Measurements from ENCODE around the gene SHROOM1. TPM values are rescaled to one million over a fixed set of nuclear protein-coding genes. Genes with fewer than 3 reads are reported as not detected.

The SHROOM1 gene
- total and polyA plus RNA-seq, 2 of the 8 experiments (the other 6 are each of a cell fraction or from before 2014, with no cell fraction given) = 3.9 to 5.2 TPM

DNA sequence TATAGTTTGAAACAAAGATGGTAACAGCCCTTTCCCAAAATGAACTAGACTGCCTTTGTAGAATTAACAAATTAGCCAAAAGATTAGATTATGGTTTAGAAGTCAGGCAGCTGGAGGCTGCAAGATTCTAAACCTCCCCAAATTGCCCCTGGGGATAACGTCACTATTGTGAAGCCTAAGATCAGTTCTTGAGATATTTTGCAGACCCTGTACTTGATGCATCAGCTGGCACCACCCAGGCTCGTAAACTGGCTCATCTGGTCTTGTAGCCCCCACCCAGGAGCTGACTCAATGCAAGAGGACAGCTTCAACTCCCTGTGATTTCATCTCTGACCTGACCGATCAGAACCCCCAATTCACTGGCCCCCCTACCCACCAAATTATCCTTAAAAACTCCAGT is 21.6 kb downstream of the SHROOM1 start:
- H3K79me1 ChIP-seq (ENCODE audit: low read depth, low read length) = no peaks in the 10 kb centered on the region

More for the DNA sequence above, 21.6 kb downstream of the SHROOM1 start:
- H3K9me3 ChIP-seq (ENCODE audit: insufficient read depth in 2 of 2, low read depth in 1 of 2, low read length in 1 of 2) = no peaks in the 10 kb centered on the region
- TF ChIP-seq TAF1 (IDR thresholded peaks at IDR 0.05; ENCODE audit: low read depth, low read length) (no peak), JUND (IDR thresholded peaks at IDR 0.05; ENCODE audit: low read length) (no peak), EZH2 (IDR thresholded peaks at IDR 0.05; ENCODE audit: low read depth, low read length, severe bottlenecking) (no peak), CHD2 (IDR thresholded peaks at IDR 0.05; ENCODE audit: low read length) (no peak)
- H3K23ac ChIP-seq (ENCODE audit: insufficient read length) = no peak overlapping the region
- no peak overlapping the region for H2BK15ac ChIP-seq (ENCODE audit: low read length)
- peaks cover 18 to 29% (median 26%) of the 10 kb centered on the region in 4 experiments for H3K27me3 ChIP-seq (replicated peaks in 1 of 4; ENCODE audit: control insufficient read depth in 3 of 4, extremely low read depth in 1 of 4, insufficient read depth in 3 of 4, low read length in 3 of 4)
- peaks cover 0 to 6% (median 2%) of the 10 kb centered on the region in 4 experiments; a peak in 5 of 7 replicates for H3K4me1 ChIP-seq (replicated peaks in 1 of 4; ENCODE audit: control insufficient read depth in 3 of 4, insufficient read depth in 4 of 4, low read length in 3 of 4)
- 53% methylated on average over 3 of the region's 3 CpGs; no CpG with 5 or more reads in 1 of the 2 experiments for WGBS, 2 experiments (ENCODE audit: extremely low coverage in 1 of 2, insufficient coverage in 1 of 2, insufficient read length in 1 of 2, insufficient replicate concordance in 2 of 2, low coverage in 1 of 2, low lambda C conversion rate in 2 of 2, missing lambda C conversion rate in 1 of 2)
- H3K56ac ChIP-seq (replicated peaks; ENCODE audit: insufficient read length, low read depth, low read length) = no peak overlapping the region
- H4K5ac ChIP-seq (ENCODE audit: insufficient read length, low read depth, low read length) = no peak overlapping the region
- H3K79me2 ChIP-seq (ENCODE audit: control insufficient read depth in 1 of 2, insufficient read depth in 2 of 2, low read length in 2 of 2) = no peaks in the 10 kb centered on the region
- H4K20me1 ChIP-seq (replicated peaks in 1 of 2; ENCODE audit: control insufficient read depth in 1 of 2, insufficient read depth in 2 of 2, low read length in 2 of 2) = no peaks in the 10 kb centered on the region
- POLR2A ChIA-PET (ENCODE audit: partially characterized antibody) = interaction anchor here (1.3 to 2.7 kb wide), 2 partner anchors 14 to 18 kb away, joined by 4 to 9 read pairs; no protein-coding TSS in a partner anchor
- no peak overlapping the region for H2BK120ac ChIP-seq (replicated peaks; ENCODE audit: low read depth, low read length)
- no peak overlapping the region for H2BK12ac ChIP-seq (ENCODE audit: low read depth, low read length)
- H2AFZ ChIP-seq (ENCODE audit: low read length) = no peak overlapping the region
- DNase-seq (ENCODE audit: low read depth in 1 of 2, low spot score in 2 of 2) (no peak), FAIRE-seq (no peak)
- H4K8ac ChIP-seq (ENCODE audit: extremely low read depth, insufficient read depth, low read length) = no peak overlapping the region
- no peak overlapping the region for H3K27ac ChIP-seq (ENCODE audit: low read depth, low read length)
- no peak overlapping the region for H3K4me2 ChIP-seq (ENCODE audit: insufficient read depth in 1 of 2, low read depth in 2 of 2, low read length in 2 of 2)
- H3K23me2 ChIP-seq (ENCODE audit: low read depth, low read length) = no peaks in the 10 kb centered on the region; the same call in 1 of the 2 replicates
- H3K36me3 ChIP-seq (ENCODE audit: control insufficient read depth in 2 of 4, insufficient read depth in 4 of 4, low read length in 3 of 4) = no peaks in the 10 kb centered on the region
- no peak overlapping the region for H2BK20ac ChIP-seq (ENCODE audit: low read length)
- no peak overlapping the region for H2AK5ac ChIP-seq (ENCODE audit: low read depth, low read length)
- no peak overlapping the region for H2BK5ac ChIP-seq (ENCODE audit: low read depth, low read length)
- H3K9ac ChIP-seq (replicated peaks in 1 of 4; ENCODE audit: extremely low read depth in 1 of 4, low read depth in 3 of 4, low read length in 3 of 4) = no peak overlapping the region
- H4K91ac ChIP-seq (replicated peaks; ENCODE audit: insufficient read length, low read length) = no peak overlapping the region
- H3K14ac ChIP-seq (ENCODE audit: insufficient read length) = no peak overlapping the region
- H3K18ac ChIP-seq (ENCODE audit: extremely low read depth, low read length) = no peak overlapping the region
- no peak overlapping the region for H3K4ac ChIP-seq (replicated peaks; ENCODE audit: insufficient read length, low read depth, low read length)
- H3K4me3 ChIP-seq (ENCODE audit: extremely low read depth in 1 of 4, insufficient read depth in 2 of 4, low read depth in 3 of 4, low read length in 4 of 4) = no peak overlapping the region
- CTCF ChIA-PET (ENCODE audit: partially characterized antibody) = interaction anchor here (0.7 to 6.9 kb wide), 10 partner anchors 11 to 129 kb away, joined by 3 to 82 read pairs (median 6); no protein-coding TSS in a partner anchor

Data from H1 (cell line).